ENCODE results near the gene PLPP1.

DNA sequence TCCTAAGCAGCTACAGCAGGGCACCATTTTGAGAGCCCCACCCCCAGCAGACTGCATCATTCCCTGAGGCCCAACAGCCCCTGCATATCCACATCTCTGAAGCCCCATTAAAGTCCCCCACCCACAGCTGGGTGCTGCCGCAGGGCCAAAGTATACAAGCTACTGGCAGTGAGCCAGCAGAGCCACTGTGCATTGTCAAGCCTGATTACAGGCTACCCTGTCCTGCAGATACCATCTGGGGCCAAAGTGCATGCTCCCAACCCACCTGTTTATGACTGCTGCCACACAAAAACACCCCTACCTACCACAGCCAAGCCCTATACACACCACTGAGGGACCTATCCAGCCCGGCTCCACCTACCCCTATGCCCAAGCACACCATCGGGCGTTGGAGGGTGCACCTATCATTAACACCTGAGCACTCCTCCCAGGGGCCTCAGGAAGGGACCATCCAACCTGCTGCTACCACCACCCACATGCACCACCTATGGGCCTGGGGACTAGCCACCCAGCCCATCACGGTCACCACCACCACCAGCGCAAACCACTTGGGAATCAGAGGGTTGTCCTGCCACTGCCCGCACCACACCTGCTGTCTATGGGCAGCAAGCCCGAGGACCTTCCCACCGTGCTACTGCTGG lies 105.0 kb downstream of the PLPP1 start:
- TF ChIP-seq, protein P1, sequence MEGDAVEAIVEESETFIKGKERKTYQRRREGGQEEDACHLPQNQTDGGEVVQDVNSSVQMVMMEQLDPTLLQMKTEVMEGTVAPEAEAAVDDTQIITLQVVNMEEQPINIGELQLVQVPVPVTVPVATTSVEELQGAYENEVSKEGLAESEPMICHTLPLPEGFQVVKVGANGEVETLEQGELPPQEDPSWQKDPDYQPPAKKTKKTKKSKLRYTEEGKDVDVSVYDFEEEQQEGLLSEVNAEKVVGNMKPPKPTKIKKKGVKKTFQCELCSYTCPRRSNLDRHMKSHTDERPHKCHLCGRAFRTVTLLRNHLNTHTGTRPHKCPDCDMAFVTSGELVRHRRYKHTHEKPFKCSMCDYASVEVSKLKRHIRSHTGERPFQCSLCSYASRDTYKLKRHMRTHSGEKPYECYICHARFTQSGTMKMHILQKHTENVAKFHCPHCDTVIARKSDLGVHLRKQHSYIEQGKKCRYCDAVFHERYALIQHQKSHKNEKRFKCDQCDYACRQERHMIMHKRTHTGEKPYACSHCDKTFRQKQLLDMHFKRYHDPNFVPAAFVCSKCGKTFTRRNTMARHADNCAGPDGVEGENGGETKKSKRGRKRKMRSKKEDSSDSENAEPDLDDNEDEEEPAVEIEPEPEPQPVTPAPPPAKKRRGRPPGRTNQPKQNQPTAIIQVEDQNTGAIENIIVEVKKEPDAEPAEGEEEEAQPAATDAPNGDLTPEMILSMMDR (IDR thresholded peaks at IDR 0.05) = no peak
- no peak for TF ChIP-seq POLR2A (IDR thresholded peaks at IDR 0.05)

Measured in right lobe of liver (tissue), 4 donors.